GM12872 (cell line): ENCODE measurements around the gene TSPAN3.

Source experiments
- TF ChIP-seq, protein P1 (sequence below): IDR thresholded peaks from 3 replicates; pipeline ENCODE4 v1.5.1; 2011; ENCODE audit warnings: low read depth, mild to moderate bottlenecking, low read length, moderate library complexity; ENCODE audit not compliant: insufficient read depth

The TSPAN3 gene

DNA sequence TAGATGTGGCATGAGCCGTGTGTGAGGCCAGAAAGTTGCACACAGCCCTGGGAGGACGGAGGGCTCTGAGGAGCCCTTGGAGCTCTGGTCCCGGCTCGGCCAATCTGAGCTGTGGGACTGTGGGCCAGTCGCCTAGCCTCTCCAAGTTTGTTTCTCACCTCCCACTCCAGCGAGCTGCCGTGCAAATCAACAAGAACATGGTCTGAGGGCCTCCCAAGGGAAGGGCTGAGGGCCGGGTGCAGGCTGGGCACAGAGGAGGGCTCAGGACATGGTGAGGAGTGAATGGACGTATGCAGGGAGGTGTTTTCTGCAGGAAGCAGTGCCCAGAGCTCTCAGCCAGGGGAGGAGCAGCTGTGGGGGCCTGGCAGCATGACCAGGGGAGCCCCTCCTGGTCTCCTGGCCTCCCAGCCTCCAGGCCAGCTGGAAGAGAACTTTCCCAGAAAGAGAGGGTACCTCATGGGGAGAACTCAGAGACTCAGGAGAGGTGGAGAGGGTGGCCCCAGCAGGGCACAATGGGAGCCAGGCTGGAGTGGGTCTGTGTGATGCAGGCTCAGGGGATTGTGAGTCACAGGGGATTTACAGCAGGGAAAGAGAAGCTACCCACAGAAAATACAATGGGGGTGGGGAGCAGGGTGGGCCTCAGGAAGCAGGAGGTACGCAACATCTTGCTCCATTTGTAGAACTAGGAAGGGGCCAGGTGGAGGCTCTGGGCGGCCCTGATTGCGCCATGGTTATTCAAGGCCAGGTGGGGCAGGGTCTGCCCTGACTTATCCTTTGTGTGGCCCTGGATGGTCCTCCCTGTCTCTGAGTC lies 51.2 kb downstream of the TSPAN3 start:
- TF ChIP-seq, protein P1, sequence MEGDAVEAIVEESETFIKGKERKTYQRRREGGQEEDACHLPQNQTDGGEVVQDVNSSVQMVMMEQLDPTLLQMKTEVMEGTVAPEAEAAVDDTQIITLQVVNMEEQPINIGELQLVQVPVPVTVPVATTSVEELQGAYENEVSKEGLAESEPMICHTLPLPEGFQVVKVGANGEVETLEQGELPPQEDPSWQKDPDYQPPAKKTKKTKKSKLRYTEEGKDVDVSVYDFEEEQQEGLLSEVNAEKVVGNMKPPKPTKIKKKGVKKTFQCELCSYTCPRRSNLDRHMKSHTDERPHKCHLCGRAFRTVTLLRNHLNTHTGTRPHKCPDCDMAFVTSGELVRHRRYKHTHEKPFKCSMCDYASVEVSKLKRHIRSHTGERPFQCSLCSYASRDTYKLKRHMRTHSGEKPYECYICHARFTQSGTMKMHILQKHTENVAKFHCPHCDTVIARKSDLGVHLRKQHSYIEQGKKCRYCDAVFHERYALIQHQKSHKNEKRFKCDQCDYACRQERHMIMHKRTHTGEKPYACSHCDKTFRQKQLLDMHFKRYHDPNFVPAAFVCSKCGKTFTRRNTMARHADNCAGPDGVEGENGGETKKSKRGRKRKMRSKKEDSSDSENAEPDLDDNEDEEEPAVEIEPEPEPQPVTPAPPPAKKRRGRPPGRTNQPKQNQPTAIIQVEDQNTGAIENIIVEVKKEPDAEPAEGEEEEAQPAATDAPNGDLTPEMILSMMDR: no peak

DNA sequence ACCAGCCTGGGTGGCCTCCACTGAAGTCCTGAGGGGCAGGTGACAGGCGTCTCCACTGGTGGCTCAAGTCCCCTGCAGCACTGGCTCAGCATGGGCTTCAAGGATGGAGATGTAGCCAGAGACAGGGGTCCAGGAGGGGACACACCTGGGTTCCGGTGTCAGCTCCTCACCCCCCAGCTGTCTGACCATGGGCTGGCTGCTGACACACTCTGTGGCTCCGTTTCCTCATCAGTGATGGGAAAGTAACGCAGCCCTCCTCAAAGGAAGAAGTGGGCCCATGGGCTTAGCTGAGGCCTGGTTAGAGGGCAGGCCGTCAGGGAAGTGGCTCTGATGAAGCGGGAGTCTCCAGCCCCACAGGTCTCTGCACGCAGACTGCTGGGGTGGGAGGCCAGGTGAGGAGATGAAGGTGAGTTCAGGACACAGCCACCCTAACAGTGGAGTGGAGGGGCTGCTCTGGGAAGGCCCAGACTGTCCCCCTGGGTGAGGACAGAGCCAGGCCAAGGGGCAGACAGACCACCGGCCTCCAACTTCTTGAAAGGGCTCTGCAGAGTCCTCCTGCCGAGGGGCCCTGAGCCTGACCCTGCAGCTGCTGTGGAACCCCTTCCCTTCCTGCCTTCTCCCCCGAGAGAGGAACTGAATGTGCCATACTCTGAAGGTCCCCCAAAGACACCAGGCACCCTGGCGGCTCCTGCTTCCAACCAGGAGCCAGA lies 52.0 kb downstream of the TSPAN3 start:
- TF ChIP-seq, protein P1: no peak

DNA sequence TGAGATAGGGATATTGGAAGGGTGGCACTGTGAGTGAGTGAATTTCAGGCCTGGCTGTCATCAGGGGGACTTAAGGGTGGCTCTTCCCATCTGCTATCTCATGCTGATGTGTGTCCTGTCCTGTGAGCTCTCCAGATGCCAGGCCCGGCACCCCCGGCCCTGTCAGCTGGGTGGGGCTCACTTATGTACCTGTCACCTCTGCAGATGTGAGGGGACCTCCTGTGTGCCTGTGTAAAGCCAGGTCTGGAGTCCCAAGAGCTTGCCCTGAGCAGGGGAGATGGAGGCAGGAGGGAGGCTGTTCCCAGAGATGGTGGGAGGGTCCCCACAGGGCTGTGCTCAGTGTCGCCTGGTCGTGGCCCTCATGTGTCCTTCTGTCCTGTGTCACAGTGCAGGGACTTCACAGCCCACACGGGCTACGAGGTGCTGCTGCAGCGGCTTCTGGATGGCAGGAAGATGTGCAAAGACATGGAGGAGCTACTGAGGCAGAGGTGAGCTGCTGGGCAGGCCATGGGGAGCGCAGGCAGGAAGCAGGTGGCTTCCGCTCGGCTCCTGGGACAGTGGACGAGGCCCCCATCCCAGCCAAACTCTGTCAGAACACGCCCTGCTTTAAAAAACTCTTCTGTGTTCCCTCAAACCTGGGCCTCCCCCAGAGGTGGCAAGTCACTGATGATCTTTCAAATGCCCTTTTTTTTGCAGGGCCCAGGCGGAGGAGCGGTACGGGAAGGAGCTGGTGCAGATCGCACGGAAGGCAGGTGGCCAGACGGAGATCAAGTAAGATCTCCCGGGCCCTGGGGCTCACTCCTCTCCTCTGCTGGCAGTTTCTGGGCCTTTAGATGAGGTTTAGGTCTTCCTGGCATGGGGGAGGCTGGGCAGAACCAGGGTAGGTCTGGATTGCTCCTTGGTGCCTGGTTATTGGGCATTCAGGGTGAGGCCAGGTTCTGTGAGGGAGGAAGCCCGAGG lies 52.9 kb downstream of the TSPAN3 start:
- TF ChIP-seq, protein P1: no peak

DNA sequence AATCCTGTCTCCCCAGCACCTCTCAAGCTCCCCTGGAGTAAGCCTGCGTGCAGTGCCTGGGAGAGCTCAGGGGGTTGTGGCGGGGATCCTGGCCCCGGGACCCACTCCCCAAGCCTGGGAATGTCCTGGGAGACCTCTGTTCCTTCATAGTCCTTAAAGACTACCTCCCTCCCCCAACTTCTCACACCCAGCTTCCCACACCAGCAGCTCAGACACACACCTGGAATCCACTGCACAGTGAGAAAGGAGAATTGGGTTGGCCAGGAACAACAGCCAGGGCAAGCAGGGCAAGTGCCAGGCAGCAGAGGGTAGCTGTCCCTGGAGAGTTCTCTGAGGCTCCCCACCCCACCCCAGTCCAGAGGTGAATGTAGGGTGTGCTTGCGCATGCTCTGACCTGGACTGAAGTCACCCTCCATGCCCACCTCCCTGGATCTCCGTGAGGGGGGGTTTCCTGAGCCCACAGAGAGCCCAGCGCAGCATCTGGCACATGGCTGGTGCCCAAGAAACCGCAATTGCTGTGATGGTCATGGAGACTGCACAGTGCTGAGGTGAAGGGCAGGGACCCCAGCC lies 53.7 kb downstream of the TSPAN3 start:
- TF ChIP-seq, protein P1: no peak

DNA sequence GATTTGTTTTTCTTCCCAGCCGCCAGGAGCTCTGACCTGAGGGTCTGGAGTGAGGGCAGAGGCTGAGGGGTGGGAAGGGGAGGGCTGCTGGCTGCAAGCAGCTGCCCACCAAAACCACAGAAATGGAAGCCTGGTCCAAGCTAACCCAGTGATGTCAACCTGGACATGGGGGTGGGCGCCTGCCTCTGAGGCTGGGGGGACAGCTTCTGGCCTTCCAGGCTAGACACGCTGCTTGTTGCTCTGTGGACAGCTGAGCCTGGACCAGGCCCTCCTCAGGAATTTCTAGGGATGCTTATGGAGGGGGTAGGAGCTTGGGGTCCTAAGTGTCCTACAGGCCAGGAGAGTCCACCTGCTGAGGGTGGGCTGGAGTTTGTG lies 54.6 kb downstream of the TSPAN3 start:
- TF ChIP-seq, protein P1: no peak

DNA sequence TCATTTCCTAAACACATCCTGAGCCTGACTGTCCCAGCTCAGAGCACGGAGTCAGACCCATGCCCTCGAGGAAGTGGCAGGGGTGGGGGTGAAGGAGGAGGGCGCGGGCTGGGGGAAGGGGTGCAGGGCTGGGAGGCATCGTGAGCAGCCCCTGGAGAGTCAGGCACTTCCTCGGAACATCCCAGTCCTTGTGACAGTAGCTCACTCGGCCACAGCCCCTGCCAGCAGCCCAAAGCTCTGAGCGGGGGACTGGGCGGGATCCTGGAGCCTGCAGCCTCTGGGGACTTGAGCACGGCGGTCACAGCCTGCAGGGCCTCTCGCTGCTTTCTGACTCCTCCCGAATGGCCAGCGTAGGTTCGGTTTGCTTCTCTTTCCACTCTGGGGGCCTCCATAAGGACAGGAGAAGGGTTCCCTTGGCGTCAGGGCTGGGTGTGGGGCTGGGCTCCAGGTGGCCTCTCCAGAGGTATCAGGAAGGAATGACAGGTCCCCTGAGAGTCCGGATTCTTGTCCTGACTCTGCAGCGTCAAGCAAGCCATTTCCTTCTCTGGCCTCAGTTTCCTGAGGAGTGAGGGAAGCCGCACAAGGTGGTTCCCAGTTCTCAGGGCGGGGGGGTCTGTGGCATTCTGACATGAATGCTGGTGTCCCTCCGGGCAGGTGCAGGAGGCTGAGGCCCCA lies 55.1 kb downstream of the TSPAN3 start:
- TF ChIP-seq, protein P1: no peak
